HG02678 (cell line): Measurements from ENCODE around the gene PPP2R5C.
A peak's percentile ranks its signal among the peaks of the same experiment; 100 is the strongest.

Experiments
- ATAC-seq: cut with Tn5 transposase; IDR thresholded peaks from one replicate; pipeline ENCODE4 v1.9.1; 2021; ENCODE audit warnings: mild to moderate bottlenecking, moderate library complexity; ENCODE audit not compliant: unreplicated experiment

The PPP2R5C gene

DNA sequence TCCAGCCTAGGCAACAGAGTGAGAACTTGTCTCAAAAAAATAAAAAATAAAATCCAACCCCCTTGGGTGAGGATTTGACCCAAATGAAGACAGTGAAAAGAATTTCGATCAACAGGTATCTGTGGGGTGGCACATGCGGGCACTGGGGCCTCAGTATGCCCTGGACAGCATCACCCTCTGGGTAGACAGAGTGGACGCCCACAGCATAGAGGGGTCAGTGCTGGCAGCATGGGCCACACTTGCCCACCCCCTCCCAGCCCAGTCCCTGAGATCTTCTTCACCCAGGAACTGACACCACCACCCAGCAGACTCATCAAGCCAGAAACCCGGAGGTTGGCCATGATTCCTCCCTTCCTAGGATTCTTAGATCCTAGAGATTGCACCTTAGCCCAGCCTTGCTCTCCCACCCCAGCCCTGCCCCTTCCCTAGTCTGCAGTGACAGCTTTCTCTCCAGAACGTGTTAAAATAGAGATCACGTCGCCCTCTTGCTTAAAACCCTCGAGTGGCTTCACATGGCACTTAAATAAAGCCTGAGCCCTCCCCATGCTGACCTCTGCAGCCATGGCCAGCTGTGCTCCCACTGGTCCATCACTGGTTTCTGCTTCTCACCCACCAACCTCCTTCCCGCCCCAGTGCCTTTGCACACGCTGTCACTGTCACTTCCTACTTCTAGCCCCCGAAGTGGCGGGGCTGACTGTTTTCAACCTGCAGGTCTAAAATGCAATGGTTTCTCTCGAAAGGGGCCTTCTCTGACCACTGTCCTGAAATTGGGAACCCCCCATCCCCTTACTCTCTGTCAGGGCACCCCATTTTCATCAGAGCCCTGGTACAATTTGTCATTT is 176.6 kb downstream of the PPP2R5C start:
- no peak for ATAC-seq

DNA sequence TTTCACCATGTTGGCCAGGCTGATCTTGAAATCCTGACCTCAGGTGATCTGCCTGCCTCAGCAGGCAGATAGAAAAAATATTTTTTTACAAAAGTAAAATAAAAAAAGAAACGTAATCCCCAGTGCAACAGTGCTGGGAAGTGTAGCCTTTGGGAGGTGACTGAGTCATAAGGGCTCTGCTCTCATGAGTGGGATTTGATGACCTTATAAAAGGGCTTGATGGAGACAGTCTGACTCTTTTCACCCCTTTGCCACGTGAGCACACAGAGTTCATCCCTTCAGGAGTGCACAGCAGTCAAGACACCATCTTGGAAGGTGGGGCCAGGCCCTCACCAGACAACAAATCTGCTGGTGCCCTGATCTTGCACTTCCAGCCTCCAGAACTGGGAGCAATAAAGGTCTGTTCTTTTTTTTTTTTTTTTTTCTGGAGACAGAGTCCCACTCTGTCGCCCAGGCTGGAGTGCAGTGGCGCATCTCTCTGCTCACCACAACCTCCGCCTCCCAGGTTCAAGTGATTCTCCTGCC is 178.2 kb downstream of the PPP2R5C start:
- ATAC-seq, result no peak

DNA sequence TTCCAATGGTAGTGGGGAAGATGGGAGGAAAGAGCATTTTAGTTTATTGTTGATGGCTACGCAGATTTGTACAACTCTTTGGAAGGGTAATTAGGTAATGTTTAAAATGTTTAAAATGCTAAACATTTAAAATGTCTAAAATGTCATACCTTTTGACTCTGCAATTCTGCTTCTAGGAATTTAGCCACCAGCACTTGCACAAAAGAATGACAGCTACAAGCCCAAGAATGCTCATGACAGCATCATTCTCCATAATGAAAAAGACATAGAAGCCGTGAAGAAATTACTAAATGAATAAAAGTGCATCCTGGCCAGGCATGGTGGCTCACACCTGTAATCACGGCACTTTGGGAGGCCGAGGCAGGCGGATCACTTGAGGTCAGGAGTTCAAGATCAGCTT is 182.9 kb downstream of the PPP2R5C start:
- no peak for ATAC-seq

DNA sequence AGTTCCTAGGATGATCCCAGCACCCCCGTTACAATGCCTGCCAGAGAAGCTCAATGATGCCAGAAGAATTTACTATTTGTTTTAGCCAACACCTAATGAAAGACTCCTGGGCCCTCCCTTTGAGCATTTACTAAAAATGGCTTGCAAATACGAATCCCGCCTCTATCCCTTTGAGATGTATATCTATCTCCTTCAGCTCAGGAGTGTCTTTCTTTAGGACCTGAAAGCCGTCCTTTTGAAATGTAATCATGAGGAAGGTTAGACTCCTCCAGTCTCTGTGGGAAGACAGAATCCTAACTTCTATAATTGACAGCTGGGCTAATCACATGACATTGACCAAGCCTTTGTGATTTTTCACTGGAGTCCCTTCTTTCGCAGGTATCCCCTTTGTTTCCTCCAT is 183.7 kb downstream of the PPP2R5C start:
- ATAC-seq, result no peak

DNA sequence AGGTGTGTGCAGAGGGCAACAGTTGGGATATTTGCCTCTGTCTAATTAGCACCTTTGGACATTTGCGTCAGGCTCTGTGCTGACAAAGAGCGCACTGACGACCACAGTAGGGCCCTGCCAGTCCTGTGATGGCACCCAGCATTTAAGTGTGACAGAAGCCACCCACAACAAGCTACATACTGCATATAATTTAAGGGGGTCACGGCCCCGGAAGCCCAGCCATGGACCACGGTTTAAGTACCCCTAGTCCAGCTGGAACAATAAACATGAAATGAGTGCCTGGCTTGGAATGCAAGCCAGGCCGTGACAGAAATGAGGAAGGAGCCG is 186.0 kb downstream of the PPP2R5C start:
- no peak for ATAC-seq

DNA sequence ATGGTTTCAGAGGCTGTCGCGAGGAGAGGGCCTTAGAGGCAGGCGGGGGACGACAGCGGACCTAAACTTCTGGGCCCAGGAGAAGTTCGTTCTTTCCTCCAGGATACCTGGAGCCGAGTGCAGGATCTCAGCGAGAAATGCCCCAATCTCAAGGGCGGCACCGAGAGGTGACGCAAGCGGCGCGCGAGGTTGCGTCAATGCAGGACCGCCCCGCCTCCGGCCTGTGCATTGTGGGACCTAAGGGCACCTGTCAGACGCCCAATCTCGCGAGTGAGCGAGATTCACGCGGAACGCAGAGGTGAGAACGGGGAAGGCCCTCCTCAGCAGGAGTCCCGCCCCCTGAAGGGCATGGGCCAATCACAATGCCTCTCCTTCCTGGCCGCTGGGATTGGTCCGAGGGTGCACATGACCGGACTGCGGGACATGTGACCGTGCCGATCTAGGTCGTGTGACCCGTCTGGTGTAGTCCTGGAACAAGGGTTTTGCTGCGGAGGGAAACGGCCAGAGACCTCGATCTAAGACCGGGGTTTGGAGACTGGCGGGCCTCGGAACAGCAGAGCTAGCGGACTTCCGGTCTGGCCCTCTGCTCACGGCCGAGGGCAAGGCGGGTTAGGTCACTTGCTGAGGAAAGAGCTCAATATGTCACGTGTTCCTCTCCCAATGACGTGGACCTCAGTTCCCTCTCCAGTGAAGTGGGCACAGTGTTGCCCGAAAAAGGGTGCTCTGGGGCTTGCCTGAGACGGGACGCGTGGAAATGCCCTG is 186.6 kb downstream of the PPP2R5C start:
- ATAC-seq, result peak; percentile 97

DNA sequence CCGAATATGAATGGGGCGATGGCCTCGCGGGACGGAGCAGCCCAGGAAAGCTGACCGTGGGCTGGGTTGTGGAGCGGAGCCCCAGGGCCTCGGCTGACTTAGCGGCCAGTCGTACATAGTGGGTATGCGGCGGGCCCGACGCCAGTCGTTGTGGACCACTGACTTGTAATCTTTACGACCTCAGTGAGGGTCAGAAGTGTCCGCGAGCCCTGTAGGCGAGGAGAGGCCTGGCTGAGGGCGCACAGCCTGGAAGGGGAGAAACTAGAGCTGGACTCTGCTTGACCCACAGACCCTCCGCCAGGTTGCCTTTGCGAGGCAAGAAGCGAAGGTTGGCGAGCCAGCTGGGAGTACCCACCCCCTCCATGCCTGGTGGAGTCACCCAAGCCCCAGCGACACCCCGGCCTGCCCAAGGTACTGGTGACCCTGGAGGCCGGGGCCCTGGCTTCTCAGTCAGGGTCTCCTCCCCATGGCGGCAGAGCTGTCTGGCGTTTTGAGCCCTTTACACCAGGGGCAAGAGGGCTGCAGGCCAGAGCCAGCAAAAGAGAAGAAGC is 187.2 kb downstream of the PPP2R5C start:
- no peak for ATAC-seq

DNA sequence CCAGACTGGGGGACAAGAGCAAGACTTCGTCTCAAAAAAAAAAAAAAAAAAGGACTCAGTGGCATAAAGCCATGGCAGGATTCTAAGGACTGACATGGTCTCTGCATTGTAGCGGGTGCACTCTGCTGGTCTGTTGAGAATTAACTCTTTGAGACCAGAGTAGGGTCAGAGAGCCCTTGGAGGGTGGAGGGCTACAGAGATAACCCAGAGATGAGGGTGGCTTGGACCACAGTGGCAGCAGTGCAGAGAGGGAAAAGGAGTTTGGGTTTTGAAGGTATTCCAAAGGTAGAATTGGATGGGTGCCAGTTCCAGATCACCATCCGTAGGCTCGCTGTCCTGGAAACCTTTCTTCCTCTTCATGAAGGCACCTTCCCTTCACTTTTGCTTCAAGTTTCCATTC is 188.6 kb downstream of the PPP2R5C start:
- no peak for ATAC-seq

DNA sequence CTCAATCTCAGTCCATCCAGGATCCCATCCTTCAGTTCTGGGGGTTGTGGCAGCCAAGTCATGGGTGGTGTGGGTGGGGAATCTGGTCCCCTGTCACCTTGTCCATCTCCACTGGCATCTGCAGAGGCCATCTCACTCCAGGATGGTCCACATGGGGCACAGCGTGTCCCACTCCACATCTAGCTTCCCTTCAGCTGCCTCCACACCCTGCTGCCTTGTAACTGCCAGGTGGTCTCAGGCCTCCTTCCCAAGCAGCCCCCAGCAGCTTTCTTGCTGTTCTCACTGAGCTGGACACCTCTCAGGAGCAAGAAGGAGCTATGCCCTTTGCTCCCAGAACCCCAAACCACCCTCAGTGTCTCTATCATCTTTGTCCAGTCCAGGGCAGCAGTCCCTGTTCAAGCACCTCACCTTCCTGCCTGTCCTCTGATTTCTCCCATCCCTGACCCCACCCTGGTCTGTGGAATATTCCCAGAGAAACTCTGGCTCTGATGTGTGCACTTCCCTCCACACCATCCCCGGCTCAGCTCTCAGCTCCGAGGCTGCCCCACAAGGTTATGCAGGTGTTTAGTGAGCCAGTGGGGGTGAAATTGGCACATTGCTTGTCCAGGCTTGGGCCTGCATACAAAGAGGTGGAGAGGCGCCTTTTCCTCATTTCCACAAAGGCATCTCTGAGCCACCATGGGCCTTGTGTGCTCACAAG is 189.2 kb downstream of the PPP2R5C start:
- no peak for ATAC-seq

DNA sequence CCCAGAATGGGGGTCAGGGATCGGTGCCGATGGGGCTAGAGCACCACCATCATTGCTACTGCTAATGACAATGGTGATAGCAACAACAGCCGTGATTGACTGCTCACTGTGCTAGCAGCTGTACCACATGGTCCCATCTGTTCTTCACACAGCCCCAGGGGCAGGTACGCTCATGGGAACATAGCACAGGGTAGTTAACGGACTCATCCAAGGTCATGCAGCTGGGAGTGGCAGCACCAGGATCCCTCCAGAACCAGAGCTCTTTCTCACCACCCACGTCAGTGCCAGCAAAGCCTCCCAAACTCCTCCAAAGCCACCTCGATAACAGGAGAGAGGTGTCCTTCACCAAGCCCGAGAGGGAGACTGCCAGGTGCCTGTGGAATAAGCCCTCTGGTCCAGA is 191.6 kb downstream of the PPP2R5C start:
- ATAC-seq, result no peak

DNA sequence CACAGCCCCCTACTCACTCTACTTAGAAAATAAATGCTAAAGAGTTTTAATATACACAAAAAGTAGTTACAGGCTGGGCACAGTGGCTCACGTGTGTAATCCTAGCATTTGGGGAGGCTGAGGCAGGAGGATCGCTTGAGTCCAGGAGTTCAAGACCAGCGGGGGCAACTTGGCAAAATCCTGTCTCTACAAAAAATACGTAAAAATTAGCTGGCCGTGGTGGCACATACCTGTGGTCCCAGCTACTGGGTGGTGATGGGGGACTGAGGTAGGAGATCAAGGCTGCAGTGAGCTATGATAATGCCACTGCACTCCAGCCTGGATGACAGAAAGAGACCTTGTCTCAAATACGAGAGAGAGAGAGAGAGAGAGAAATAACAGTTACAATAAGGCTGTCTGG is 193.0 kb downstream of the PPP2R5C start:
- no peak for ATAC-seq

DNA sequence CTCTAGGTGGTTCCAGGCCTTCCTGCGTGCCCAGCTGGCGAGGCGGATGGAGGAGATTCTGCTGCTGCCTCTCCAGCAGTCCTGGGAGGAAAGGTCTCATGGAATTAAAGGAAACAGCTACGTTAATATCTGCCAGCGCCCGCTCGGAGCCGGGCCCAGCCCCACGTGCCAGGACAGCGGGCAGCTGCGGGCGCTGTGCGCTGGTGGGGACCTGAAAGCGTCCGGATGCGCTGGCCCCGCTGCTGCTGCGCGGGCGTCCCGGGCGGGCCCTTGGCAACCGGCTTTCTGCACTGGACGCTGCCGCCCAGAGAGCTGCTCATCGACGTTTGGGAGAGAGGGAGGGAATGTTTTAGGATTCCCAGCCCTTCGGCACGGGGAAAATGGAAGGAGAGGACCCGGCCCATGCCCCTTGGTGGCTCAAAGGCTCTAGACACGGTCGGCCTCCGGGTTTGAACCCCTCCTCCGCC is 194.2 kb downstream of the PPP2R5C start:
- no peak for ATAC-seq

DNA sequence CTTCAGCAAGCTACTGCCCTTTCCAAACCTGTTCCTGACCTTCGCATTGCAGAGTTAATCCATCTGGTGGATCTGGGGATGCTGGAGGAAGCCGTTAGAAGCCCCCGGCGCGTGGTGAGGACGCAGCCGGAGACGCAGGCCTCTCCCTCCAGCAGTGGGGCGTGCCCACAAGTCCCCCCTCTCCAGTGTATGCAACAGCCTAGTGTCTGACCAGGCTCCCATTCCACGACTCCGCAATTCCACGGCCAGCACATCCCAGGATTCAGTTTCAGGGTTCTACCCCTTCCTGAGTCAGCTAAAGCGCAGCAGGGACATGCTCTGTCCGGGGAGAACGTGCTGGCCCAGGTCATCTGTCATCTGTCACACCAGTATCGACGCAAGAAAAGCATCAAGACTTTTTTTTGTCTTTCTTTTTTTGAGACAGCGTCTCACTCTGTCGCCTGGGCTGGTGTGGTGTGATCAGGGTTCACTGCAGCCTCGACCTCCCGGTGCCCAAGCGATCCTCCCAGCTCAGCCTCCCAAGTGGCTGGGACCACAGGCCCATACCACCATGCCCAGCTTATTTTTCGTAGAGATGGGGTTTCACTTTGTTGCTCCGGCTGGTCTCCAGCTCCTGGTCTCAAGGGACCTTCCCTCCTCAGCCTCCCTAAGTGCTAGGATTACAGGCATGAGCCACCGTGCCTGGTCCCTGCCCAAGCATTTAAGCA is 194.8 kb downstream of the PPP2R5C start:
- ATAC-seq, result no peak

DNA sequence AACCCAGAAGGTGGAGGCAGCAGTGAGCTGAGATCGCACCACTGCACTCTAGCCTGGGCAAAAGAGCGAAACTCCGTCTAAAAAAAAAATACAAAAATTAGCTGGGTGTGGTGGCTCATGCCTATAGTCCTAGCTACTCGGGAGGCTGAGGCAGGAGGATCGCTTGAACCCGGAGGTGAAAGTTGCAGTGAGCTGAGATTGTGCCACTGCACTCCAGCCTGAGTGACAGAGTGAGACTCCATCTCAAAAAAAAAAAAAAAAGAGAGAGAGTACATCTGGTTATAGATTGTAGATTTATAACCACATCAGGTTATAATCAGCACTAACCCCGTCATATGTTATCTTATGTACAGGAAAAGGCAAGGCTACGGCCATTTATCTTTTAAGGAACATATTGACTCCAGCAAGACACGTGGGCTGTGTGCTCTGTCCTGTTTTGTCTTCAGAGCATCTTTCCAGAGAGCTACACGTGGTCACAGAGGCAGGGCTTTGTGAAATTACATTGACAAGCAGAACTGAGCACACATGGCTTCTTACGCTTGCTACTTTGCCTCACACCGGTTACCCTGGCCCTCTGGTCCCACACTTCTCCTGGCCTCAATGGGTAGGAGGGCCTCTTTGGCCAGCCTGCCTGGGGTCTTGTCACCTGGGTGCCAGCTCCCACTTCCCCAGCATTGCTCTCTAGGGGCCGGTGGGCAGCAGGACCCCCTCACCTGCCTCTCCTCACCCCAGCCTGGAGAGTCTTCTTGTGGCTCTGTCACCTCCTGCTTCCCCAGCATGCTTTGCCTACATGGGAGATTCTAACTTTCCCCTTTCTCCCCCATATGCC is 196.1 kb downstream of the PPP2R5C start:
- no peak for ATAC-seq

DNA sequence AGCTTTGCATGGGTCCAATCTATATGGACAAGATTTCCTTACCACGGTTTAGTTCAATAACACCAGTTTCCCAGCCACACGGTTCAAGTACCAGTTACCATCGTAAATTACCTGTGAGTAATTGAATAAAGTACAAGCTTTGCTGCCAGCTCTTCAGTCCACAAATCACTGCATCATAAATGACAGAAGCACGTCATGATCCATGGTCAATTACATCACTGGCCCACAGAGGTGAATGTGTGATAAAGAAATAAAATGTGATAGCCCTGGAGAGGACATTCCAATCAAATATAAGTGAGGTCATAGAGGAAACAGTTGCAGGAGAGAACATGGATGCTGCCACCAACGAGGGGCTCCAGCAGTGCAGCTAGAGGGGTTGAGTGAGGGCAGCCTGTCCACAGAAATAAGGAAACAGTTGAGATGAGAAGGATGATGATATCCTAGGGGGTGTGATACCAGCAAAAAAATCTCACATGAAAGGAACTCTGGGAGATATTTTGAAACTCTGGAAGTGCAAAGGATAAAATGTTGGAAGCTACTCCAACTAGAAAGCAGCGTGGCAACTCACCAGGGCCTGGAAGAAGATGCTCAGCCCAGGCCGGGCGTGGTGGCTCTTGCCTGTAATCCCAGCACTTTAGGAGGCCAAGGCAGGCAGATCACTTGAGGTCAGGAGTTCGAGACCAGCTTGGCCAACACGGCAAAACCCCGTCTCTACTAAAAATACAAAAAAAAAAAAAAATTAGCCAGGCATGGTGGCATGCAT is 197.1 kb downstream of the PPP2R5C start:
- ATAC-seq, result no peak

DNA sequence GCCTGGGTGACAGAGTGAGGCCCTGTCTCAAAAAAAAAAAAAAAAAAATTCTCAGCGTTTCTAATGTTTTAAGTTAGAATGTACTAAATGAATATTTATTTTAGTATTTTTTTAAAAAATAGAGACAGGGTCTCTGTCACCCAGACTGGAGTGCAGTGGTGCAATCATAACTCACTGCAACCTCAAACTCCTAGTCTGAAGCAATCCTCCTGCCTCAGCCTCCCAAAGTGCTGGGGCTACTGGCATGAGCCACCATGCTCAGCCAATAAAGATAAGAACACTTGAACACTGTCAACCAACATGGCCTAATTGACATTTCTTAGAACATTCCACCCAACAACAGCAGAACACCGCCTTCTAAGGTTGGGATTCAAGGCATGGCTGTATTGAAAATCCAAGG is 197.8 kb downstream of the PPP2R5C start:
- no peak for ATAC-seq

DNA sequence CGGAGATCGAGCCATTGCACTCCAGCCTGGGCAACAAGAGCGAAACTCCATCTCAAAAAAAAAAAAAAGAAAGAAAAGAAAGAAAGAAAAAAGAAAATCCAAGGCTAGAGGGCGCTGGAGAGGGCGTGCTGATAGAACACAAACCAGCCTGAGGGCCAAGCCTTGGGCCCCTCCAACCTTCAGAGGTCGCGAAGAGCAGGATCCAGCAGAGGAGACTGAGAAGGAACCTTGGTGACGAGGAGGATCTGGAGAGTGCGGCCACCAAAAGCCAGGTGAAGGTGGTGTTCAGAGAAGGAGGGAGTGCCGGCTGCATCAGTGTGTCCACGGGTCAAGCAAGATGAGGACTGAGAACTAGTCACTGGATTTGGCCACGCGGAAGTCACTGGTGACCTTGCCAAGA is 198.7 kb downstream of the PPP2R5C start:
- ATAC-seq, result no peak

DNA sequence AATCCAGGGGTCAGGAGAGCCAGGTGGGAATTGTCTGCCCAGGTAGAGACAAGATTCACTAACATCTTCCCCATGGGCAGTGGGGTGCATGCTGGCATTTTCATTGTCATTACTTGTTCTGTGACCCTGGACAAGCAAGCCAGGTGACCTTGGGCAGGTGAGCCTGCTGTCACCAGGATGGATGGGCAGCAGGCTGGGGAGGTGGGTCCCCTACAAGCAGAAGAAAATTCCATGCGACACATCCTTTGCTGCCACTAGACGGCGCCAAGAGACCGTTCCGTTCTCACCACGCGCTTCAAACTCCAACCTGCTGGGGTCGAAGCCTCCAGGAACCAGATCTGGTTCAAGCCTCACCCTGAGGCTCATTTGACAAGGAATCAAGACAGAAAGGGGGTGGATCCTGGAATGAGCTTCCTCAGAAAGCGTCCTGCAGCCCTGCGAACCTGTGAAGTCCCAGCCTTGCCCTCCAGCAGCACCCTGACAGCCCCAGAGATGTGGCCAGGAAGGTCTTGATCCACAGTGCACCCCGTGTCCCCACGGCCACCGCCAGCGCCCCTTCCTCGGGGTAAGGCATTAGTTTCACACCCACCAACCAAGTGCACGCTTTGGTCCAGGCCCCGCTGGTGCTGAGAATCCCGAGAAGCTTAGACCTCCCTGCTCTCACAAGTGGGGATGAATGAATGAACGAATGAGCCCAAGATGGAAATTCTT is 199.7 kb downstream of the PPP2R5C start:
- ATAC-seq, result no peak
